ENCODE results near the gene HDGFL3.

Gene HDGFL3

GRCh38 chr15:83127547-83128150, 80.0 kb downstream of the HDGFL3 start:
- CTCF ChIA-PET = no interaction called here
- POLR2A ChIA-PET = no interaction called here
- Histone ChIP-seq H3K4me1 (ENCODE audit: control insufficient read depth, insufficient read depth, low read length) (no peaks in the 10 kb centered on the region), H3K9me3 (ENCODE audit: control insufficient read depth, insufficient read depth, low read depth, low read length) (no peaks in the 10 kb centered on the region), H3K4me3 (ENCODE audit: low read depth, low read length) (no peak overlapping the region), H3K36me3 (ENCODE audit: control insufficient read depth in 2 of 2, insufficient read depth in 1 of 2, low read length in 2 of 2) (peaks cover 4 to 16% of the 10 kb centered on the region in 2 experiments), H3K27ac (ENCODE audit: extremely low read depth, low read depth, low read length) (no peak overlapping the region)
- TF ChIP-seq ZNF423 (tag by site-specific recombination; IDR thresholded peaks at IDR 0.05) = no peak
- TF ChIP-seq ZNF132 (tag by site-specific recombination; IDR thresholded peaks at IDR 0.05; ENCODE audit: borderline replicate concordance) = no peak
- no peak for TF ChIP-seq ZBTB1 (tag by site-specific recombination; IDR thresholded peaks at IDR 0.05)
- no peak for TF ChIP-seq ZNF138 (tag by site-specific recombination; IDR thresholded peaks at IDR 0.05; ENCODE audit: borderline replicate concordance)
- 0 out of 2 replicates have a peak, but pooled peaks have one; percentile 41 for TF ChIP-seq ZNF544 (tag by site-specific recombination; IDR thresholded peaks at IDR 0.05)
- TF ChIP-seq KLF10 (tag by site-specific recombination; IDR thresholded peaks at IDR 0.05) = 0 out of 2 replicates have a peak, but pooled peaks have one; percentile 45
- 0 out of 2 replicates have a peak, but pooled peaks have one; percentile 31 for TF ChIP-seq ZNF664 (tag by site-specific recombination; IDR thresholded peaks at IDR 0.05)
- no peak for TF ChIP-seq GLIS2 (tag by site-specific recombination; IDR thresholded peaks at IDR 0.05)
- TF ChIP-seq ZNF677 (tag by site-specific recombination; IDR thresholded peaks at IDR 0.05) = 0 out of 2 replicates have a peak, but pooled peaks have one; percentile 28
- TF ChIP-seq ZBTB44 (tag by site-specific recombination; IDR thresholded peaks at IDR 0.05) = peak; percentile 60
- TF ChIP-seq ZNF146 (tag by site-specific recombination; IDR thresholded peaks at IDR 0.05) = no peak
- 0 out of 2 replicates have a peak, but pooled peaks have one; percentile 22 for TF ChIP-seq ZNF660 (tag by site-specific recombination; IDR thresholded peaks at IDR 0.05)
- peak; percentile 51; the same call in 1 of the 2 replicates for TF ChIP-seq ZNF549 (tag by site-specific recombination; IDR thresholded peaks at IDR 0.05)
- peak; percentile 76; the same call in 1 of the 2 replicates for TF ChIP-seq ZNF350 (tag by site-specific recombination; IDR thresholded peaks at IDR 0.05)

GRCh38 chr15:83123529-83123928, 84.1 kb downstream of the HDGFL3 start:
- Histone ChIP-seq H3K4me3 (ENCODE audit: low read depth, low read length) (no peak overlapping the region), H3K27ac (ENCODE audit: extremely low read depth, low read depth, low read length) (no peak overlapping the region), H3K36me3 (ENCODE audit: control insufficient read depth in 2 of 2, insufficient read depth in 1 of 2, low read length in 2 of 2) (peaks cover 0 to 3% of the 10 kb centered on the region in 2 experiments; a peak in 2 of 3 replicates), H3K4me1 (ENCODE audit: control insufficient read depth, insufficient read depth, low read length) (no peaks in the 10 kb centered on the region), H3K9me3 (ENCODE audit: control insufficient read depth, insufficient read depth, low read depth, low read length) (no peaks in the 10 kb centered on the region)
- ChIA-PET CTCF (no interaction called here), POLR2A (no interaction called here)
- TF ChIP-seq ZNF600 (tag by site-specific recombination; IDR thresholded peaks at IDR 0.05) (no peak), BCL11A (tag by site-specific recombination; IDR thresholded peaks at IDR 0.05; ENCODE audit: low read depth) (no peak), ZNF146 (tag by site-specific recombination; IDR thresholded peaks at IDR 0.05) (no peak), HIC1 (tag by site-specific recombination; IDR thresholded peaks at IDR 0.05) (no peak), ZNF157 (tag by site-specific recombination; IDR thresholded peaks at IDR 0.05) (no peak), ZNF184 (tag by site-specific recombination; IDR thresholded peaks at IDR 0.05) (no peak), ZNF112 (tag by site-specific recombination; IDR thresholded peaks at IDR 0.05) (no peak), ZNF670 (tag by site-specific recombination; IDR thresholded peaks at IDR 0.05; ENCODE audit: low read depth) (no peak), ZNF248 (tag by site-specific recombination; IDR thresholded peaks at IDR 0.05) (no peak), SP2 (tag by site-specific recombination; IDR thresholded peaks at IDR 0.05) (no peak), INSM2 (tag by site-specific recombination; IDR thresholded peaks at IDR 0.05) (no peak), ZNF843 (tag by site-specific recombination; IDR thresholded peaks at IDR 0.05) (no peak), ZNF514 (tag by site-specific recombination; IDR thresholded peaks at IDR 0.05) (no peak), ZBTB6 (tag by site-specific recombination; IDR thresholded peaks at IDR 0.05) (no peak), CTCF (tag by site-specific recombination; IDR thresholded peaks at IDR 0.05) (no peak), ZNF501 (tag by site-specific recombination; IDR thresholded peaks at IDR 0.05) (no peak)
